GM19397 (cell line): ENCODE results near the gene XRCC1.
"Not testable (repeated sequence)": the region's sequence is repeated elsewhere in the genome, so short reads cannot be mapped to it uniquely, and the experiment has no call there.

Experiments
- ATAC-seq: cut with Tn5 transposase; IDR thresholded peaks from one replicate; pipeline ENCODE4 v1.9.1; 2021; ENCODE audit warnings: mild to moderate bottlenecking, moderate library complexity; ENCODE audit not compliant: unreplicated experiment

Gene XRCC1

DNA sequence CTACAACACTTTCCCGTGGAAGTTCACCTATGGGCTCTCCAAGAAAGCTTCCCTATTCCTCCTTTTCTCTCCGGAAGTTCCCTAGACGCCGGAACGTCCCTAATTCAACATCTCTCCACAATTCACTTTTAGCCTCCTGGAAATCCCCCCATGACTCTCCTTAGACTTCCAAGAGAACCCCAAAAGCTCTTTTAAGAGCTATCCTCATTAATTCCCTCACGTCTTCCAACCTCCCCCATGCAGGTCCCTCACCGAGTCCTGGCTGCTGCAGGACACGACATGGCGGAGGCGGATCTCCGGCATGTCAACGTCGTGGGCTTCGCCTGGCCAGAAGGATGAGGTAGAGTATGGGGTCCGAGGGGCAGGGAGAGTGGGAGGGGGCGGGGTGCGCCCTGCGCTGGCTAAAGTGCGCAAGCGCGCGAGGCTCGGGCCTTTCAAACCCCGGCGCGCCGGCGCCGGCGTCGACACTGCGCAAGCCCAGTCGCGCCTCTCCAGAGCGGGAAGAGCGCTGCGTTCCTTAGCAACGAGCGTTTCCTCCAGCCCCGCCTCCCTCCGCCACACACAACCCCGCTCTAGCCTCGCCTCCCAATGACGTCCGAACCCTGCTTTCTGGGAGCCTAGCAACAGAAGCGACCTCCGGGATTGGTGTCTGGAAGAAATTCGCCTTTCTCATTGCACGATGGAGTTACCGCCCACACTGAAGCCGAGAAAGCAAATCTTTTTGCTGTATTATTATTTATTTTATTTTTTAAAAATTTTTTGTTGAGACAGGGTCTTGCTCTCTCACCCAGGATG, at the start of gene XRCC1, which contains the start of gene PINLYP:
XRCC1 (minus strand) TSS at position 372 of the 795 bp plus-strand sequence; CDS start at position 303, 69 bp downstream.
PINLYP (plus strand) TSS at position 646 of the 795 bp plus-strand sequence. CDS start 1,391 bp downstream, outside the sequence.
- peak; percentile 96 for ATAC-seq

DNA sequence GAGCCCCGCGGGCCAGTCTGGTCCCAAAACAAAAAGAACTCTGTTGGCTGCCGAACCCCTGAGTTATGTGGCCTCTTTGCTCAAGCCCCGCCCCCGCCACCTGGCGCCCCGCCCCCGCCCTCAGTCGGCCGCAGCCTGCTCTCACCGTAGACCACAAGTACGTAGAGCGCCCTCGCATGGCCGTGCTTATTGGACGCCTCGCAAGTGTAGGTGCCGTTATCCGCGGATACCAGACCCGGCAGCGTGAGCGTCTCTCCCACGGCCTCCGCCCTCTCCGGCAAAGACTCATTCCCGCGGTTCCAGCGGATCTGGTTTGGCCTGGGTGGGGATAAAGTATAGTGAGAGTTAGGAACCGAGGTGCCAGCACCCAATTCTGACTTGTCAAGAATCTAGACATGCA, 49.6 kb upstream of the XRCC1 start:
- no peak for ATAC-seq

DNA sequence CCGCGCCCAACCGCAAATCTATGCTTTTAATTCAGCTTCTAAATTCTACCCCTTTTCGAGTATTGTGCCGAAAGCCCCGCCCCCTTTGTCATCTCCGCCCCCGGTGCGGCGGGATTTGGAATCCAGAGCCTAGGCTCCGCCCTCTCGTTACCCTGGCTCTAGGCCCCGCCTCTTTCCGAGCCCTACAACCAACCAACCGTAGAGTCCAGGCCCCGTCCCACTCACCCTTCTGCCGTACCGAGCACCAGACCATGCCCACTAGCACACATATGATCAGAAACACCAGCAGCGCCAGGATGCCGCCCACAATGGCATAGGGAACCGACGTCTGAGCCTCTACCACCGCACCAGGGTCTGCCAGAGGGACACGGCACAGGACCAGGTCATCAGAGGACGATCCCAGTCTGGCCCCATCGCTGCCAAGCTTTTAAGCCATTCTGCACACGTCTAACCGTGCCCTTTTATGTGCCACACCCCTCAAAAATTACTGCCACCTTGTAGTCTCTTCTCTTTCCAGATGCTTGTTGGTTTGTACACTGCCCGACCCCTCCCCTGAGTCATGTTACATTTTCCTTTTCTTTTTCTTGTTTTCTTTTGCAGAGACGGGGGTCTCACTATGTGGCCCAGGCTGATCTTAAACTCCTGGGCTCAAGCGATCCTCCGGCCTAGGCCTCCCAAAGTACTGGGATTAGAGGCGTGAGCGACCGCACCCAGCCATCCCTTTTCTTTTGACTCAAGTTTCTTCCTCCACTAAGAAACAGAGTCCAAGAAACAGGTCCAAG, 48.8 kb upstream of the XRCC1 start:
- no peak for ATAC-seq

DNA sequence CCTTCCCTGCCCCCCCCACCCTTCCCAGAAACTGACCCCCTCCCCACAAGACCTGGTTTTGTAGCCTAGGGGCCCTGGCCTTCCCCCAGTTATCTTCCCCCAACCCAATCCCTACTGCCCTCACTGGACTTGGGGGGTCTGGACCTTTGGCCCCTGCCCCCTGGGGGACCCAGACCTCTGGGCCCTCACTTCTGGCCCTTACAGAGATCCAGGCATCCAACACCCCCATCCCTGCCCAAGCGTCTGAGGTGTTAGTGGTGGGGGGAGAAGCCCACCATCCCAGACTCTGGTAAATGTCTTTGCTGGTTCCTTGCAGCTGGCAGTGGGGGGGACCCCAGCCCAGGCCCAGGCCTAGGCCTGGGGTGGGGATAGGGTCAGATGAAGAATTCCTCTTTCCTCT, 47.6 kb upstream of the XRCC1 start:
- no peak for ATAC-seq

DNA sequence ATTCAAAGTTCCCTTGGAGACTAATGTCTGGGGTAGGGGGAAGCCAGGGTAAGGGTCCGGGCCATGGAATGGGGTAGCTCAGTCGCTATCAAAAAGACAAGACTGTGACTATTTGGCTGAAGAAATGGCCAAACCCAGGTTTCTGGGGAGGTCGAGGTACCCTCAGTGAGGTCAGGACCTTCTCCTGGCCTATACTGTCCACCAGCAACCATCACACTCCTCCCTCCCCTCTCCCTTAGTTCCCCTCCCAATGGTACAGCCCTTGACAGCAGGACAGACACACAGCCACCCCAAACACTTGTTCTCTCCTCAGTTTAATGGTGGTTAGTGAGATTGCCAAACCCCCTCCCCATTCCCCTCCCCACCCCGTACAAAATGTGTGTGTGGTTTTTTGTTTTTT, 46.7 kb upstream of the XRCC1 start:
- no peak for ATAC-seq

GRCh38 chr19:43620061-43621001, 45.0 kb upstream of the XRCC1 start:
- ATAC-seq, result no peak

- peak; percentile 87 for ATAC-seq
Observed at GRCh38 chr19:43619262-43620060, 44.1 kb upstream of the XRCC1 start, which contains the start of gene ZNF428. ZNF428 (minus strand) TSS chr19:43619629; CDS start chr19:43614304, 5,325 bp downstream.

- peak; percentile 8 for ATAC-seq
Observed at GRCh38 chr19:43618921-43619261, 43.6 kb upstream of the XRCC1 start.

DNA sequence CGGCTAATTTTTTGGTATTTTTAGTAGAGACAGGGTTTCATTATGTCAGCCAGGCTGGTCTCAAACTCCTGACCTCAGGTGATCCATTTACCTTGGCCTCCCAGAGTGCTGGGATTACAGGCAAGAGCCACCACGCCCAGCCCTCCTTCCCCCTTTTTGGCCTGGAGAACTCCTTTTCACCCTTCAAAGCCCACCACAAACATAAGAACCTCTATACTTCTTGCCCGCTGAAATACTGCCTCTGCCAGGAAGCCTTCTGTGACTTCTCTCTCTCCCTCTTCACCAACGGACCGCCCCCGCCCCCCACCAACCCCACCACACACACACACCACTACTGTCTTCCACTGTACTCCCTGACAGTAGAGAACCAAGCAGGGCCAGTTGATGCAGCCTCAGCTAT, 41.6 kb upstream of the XRCC1 start:
- ATAC-seq, result no peak

GRCh38 chr19:43616306-43616705, 41.0 kb upstream of the XRCC1 start:
- no peak for ATAC-seq

GRCh38 chr19:43612374-43612773, 37.0 kb upstream of the XRCC1 start:
- ATAC-seq, result no peak

GRCh38 chr19:43611788-43612187, 36.5 kb upstream of the XRCC1 start, which contains the start of gene SRRM5:
SRRM5 (plus strand) TSS chr19:43612088; CDS start chr19:43612122, 34 bp downstream.
- no peak for ATAC-seq

DNA sequence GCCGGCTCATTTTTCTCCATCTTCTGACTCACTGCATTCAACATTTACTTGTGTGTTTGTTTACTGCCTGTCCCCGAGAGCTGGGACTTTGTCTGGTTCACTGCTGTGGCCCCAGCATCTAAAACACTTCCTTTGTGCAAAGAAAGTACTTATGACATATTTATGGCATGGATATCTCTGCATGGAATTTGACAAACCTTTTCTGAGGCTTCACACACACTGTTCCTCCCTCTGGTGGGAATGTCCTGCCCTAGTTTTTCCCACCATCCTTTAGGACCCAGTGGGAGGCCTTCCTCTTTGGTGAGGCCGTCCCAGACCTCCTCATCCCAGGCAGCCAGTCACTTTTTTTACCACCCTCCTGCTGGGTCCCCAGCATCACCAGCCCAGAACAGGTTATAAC, 35.2 kb upstream of the XRCC1 start:
- ATAC-seq, result no peak

GRCh38 chr19:43609872-43610271, 34.5 kb upstream of the XRCC1 start:
- ATAC-seq, result no peak

GRCh38 chr19:43607238-43608205, 32.2 kb upstream of the XRCC1 start:
- ATAC-seq, result no peak

- no peak for ATAC-seq
Observed at GRCh38 chr19:43606569-43607229, 31.4 kb upstream of the XRCC1 start.

DNA sequence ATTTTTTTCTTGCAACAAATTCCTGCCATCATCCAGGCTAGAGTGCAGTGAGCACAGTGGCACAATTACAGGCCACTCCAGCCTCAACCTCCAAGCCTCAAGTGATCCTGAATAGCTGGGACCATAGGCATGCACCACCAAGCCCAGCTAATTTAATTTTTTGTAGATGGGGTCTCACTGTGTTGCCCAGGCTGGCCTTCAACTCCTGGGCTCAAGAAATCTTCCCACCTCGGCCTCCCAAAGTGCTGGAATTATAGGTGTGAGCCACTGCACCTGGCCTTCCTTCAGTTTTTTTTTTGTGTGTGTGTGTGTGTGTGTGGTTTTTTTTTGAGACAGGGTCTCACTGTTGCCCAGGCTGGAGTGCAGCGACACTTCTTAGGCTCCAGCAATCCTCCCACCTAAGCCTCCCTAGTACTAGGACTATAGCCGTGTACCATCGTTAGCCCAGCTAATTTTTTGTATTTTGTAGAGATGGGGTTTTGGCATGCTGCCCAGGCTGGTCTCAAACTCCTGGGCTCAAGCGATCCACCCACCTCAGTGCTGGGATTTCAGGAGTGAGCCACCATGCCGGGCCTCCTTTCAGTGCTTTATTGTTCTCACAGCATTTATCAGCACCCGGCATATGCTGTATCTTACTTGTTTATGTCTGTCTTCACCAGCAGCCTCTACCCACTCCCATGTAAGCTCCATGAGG, 30.7 kb upstream of the XRCC1 start:
- ATAC-seq, result no peak

DNA sequence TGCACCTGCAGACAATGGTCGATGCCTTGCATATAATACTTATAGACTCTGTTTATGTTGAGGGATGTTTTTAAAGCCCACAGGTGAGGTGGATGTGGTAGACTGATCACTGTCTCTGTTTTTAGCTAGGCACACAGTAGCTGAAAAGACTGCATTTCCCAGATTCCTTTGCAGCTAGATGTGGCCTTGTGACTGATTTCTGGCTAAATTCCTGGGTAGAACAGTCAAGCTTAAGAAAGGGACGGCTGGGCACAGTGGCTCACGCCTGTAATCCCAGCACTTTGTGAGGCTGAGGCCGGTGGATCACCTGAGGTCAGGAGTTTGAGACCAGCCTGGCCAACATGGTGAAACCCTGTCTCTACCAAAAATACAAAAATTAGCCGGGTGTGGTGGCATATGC, 25.0 kb upstream of the XRCC1 start:
- ATAC-seq, result not testable (repeated sequence)
